Measurements from ENCODE around the gene TREML1. TPM values are rescaled to one million over a fixed set of nuclear protein-coding genes. Genes with fewer than 3 reads are reported as not detected.

TREML1 gene
- total and polyA plus RNA-seq, 2 experiments from 2014 or later, result not detected

DNA sequence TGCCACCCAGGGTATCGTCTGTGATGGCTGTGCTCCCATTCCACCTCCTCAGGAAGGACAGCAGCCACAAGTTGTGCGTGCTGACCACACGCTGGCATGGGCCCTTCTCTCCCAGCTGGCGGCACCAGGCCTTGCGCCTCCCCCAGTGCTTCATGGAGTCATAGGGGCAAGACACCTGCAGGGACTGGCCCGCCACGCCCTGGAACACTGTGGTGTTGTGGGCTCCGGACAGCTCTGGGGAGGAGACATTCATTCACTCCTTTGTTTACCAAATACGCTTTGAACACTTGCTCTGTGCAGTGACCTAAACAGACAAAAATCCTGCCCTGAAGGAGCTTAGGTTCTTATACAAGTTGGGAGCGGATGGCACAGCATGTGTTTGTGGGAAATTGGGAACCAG lies 7.2 kb upstream of the TREML1 start (continued):
- TF ChIP-seq, protein P1, sequence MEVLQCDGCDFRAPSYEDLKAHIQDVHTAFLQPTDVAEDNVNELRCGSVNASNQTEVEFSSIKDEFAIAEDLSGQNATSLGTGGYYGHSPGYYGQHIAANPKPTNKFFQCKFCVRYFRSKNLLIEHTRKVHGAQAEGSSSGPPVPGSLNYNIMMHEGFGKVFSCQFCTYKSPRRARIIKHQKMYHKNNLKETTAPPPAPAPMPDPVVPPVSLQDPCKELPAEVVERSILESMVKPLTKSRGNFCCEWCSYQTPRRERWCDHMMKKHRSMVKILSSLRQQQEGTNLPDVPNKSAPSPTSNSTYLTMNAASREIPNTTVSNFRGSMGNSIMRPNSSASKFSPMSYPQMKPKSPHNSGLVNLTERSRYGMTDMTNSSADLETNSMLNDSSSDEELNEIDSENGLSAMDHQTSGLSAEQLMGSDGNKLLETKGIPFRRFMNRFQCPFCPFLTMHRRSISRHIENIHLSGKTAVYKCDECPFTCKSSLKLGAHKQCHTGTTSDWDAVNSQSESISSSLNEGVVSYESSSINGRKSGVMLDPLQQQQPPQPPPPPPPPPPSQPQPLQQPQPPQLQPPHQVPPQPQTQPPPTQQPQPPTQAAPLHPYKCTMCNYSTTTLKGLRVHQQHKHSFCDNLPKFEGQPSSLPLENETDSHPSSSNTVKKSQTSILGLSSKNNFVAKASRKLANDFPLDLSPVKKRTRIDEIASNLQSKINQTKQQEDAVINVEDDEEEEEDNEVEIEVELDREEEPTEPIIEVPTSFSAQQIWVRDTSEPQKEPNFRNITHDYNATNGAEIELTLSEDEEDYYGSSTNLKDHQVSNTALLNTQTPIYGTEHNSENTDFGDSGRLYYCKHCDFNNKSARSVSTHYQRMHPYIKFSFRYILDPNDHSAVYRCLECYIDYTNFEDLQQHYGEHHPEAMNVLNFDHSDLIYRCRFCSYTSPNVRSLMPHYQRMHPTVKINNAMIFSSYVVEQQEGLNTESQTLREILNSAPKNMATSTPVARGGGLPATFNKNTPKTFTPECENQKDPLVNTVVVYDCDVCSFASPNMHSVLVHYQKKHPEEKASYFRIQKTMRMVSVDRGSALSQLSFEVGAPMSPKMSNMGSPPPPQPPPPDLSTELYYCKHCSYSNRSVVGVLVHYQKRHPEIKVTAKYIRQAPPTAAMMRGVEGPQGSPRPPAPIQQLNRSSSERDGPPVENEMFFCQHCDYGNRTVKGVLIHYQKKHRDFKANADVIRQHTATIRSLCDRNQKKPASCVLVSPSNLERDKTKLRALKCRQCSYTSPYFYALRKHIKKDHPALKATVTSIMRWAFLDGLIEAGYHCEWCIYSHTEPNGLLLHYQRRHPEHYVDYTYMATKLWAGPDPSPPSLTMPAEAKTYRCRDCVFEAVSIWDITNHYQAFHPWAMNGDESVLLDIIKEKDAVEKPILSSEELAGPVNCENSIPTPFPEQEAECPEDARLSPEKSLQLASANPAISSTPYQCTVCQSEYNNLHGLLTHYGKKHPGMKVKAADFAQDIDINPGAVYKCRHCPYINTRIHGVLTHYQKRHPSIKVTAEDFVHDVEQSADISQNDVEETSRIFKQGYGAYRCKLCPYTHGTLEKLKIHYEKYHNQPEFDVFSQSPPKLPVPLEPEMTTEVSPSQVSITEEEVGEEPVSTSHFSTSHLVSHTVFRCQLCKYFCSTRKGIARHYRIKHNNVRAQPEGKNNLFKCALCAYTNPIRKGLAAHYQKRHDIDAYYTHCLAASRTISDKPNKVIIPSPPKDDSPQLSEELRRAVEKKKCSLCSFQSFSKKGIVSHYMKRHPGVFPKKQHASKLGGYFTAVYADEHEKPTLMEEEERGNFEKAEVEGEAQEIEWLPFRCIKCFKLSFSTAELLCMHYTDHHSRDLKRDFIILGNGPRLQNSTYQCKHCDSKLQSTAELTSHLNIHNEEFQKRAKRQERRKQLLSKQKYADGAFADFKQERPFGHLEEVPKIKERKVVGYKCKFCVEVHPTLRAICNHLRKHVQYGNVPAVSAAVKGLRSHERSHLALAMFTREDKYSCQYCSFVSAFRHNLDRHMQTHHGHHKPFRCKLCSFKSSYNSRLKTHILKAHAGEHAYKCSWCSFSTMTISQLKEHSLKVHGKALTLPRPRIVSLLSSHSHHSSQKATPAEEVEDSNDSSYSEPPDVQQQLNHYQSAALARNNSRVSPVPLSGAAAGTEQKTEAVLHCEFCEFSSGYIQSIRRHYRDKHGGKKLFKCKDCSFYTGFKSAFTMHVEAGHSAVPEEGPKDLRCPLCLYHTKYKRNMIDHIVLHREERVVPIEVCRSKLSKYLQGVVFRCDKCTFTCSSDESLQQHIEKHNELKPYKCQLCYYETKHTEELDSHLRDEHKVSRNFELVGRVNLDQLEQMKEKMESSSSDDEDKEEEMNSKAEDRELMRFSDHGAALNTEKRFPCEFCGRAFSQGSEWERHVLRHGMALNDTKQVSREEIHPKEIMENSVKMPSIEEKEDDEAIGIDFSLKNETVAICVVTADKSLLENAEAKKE (CRISPR knock-in tag; IDR thresholded peaks at IDR 0.05), result no peak
- TF ChIP-seq, protein P2, sequence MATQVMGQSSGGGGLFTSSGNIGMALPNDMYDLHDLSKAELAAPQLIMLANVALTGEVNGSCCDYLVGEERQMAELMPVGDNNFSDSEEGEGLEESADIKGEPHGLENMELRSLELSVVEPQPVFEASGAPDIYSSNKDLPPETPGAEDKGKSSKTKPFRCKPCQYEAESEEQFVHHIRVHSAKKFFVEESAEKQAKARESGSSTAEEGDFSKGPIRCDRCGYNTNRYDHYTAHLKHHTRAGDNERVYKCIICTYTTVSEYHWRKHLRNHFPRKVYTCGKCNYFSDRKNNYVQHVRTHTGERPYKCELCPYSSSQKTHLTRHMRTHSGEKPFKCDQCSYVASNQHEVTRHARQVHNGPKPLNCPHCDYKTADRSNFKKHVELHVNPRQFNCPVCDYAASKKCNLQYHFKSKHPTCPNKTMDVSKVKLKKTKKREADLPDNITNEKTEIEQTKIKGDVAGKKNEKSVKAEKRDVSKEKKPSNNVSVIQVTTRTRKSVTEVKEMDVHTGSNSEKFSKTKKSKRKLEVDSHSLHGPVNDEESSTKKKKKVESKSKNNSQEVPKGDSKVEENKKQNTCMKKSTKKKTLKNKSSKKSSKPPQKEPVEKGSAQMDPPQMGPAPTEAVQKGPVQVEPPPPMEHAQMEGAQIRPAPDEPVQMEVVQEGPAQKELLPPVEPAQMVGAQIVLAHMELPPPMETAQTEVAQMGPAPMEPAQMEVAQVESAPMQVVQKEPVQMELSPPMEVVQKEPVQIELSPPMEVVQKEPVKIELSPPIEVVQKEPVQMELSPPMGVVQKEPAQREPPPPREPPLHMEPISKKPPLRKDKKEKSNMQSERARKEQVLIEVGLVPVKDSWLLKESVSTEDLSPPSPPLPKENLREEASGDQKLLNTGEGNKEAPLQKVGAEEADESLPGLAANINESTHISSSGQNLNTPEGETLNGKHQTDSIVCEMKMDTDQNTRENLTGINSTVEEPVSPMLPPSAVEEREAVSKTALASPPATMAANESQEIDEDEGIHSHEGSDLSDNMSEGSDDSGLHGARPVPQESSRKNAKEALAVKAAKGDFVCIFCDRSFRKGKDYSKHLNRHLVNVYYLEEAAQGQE (IDR thresholded peaks at IDR 0.05; ENCODE audit: unreplicated experiment), result no peak
- no peak for TF ChIP-seq ZNF114 (CRISPR knock-in tag; IDR thresholded peaks at IDR 0.05)
- no peak for TF ChIP-seq NANOG (IDR thresholded peaks at IDR 0.05; ENCODE audit: borderline replicate concordance)

DNA sequence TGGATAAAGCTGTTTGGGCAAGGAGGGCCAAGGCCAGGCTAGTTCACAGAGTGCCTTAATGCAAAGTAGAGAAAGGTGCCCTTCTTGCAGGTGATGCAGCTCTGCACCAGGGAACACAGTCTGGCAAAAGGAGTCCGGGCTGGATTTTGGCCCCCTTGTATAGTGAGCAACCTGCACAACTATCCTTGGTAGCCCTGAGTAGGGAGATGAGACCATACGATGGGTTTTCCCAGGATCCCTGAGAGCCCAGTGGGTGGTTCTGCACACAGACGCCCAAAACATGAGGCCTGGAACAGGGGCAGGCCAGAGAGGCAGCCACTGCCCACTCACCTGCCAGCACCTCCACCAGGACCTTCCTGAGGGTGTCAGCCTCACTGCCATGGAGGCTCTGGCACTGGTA lies 6.8 kb upstream of the TREML1 start:
- Mint-ChIP-seq H3K27ac (no peak overlapping the region), H3K27me3 (ENCODE audit: insufficient read depth, low read depth, poor library complexity) (peaks cover 6% of the 10 kb centered on the region)
- no peak for TF ChIP-seq JUNB (IDR thresholded peaks at IDR 0.05; ENCODE audit: unreplicated experiment)
- TF ChIP-seq EZH2phosphoT487 (IDR thresholded peaks at IDR 0.05; ENCODE audit: unreplicated experiment), result no peak
- TF ChIP-seq, protein P1 (CRISPR knock-in tag; IDR thresholded peaks at IDR 0.05), result no peak

More for the DNA sequence above, 6.8 kb upstream of the TREML1 start:
- DNase-seq (ENCODE audit: low spot score) (no peak), ATAC-seq (no peak)
- H3K79me2 ChIP-seq (replicated peaks; ENCODE audit: insufficient read depth), result no peaks in the 10 kb centered on the region
- H3K36me3 ChIP-seq (ENCODE audit: insufficient read depth), result no peaks in the 10 kb centered on the region
- no peak overlapping the region for H2AFZ ChIP-seq
- H3K4me2 ChIP-seq, result no peak overlapping the region
- H3F3A ChIP-seq (replicated peaks; ENCODE audit: low read depth), result no peaks in the 10 kb centered on the region
- H3K27me3 ChIP-seq (ENCODE audit: insufficient read depth), result no peaks in the 10 kb centered on the region
- H4K20me1 ChIP-seq (replicated peaks; ENCODE audit: insufficient read depth), result no peaks in the 10 kb centered on the region
- H3K36me3 Mint-ChIP-seq (ENCODE audit: low read depth), result no peaks in the 10 kb centered on the region; the same call in 2 of the 3 replicates
- H3K27ac ChIP-seq (ENCODE audit: low read depth), result no peak overlapping the region
- no peaks in the 10 kb centered on the region; the same call in 2 of the 3 replicates for H3K4me1 Mint-ChIP-seq
- peaks cover 8% of the 10 kb centered on the region; the same call in 1 of the 2 replicates for H3K9me2 ChIP-seq (ENCODE audit: insufficient read depth)
- H3K4me1 ChIP-seq (ENCODE audit: insufficient read depth), result no peaks in the 10 kb centered on the region
- H3K4me3 Mint-ChIP-seq, result no peak overlapping the region
- H3K9me3 Mint-ChIP-seq, result no peaks in the 10 kb centered on the region; the same call in 2 of the 3 replicates
- H3K4me3 ChIP-seq, result no peak overlapping the region

Measured in GM23338 (cell line).